PC-3 (cell line): ENCODE results near the gene ZNF557.

Experiments
- EZH2 ChIP-seq: fragments of 300-600 bp; sonication (generic); IDR thresholded peaks from one replicate; pipeline ENCODE4 v1.6.1; 2017; ENCODE audit warnings: antibody characterized with exemption, mild to moderate bottlenecking, low read length; ENCODE audit not compliant: unreplicated experiment
- TF ChIP-seq, protein P1 (sequence below): fragments of 300-600 bp; sonication (generic); conservative IDR thresholded peaks from 2 replicates; pipeline ENCODE4 v1.5.1; 2017; ENCODE audit warnings: antibody characterized with exemption, low read depth, mild to moderate bottlenecking, low read length

DNA sequence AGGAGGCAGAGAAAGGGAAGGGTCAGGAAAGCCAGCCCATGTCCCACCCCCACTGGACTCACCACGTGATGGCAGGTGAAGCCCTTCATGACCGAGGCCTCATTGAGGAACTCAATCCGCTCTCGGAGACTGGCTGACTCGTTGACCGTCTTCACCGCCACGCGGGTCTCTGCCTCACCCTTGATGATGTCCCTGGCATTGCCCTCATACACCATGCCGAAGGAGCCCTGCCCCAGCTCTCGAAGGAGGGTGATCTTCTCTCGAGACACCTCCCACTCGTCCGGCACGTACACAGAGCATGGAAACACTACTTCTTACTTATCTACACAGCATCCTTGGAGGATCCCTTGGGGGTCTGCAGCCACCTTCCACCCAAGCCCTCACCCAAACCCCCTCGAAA lies 55.7 kb downstream of the ZNF557 start:
- TF ChIP-seq, protein P1, sequence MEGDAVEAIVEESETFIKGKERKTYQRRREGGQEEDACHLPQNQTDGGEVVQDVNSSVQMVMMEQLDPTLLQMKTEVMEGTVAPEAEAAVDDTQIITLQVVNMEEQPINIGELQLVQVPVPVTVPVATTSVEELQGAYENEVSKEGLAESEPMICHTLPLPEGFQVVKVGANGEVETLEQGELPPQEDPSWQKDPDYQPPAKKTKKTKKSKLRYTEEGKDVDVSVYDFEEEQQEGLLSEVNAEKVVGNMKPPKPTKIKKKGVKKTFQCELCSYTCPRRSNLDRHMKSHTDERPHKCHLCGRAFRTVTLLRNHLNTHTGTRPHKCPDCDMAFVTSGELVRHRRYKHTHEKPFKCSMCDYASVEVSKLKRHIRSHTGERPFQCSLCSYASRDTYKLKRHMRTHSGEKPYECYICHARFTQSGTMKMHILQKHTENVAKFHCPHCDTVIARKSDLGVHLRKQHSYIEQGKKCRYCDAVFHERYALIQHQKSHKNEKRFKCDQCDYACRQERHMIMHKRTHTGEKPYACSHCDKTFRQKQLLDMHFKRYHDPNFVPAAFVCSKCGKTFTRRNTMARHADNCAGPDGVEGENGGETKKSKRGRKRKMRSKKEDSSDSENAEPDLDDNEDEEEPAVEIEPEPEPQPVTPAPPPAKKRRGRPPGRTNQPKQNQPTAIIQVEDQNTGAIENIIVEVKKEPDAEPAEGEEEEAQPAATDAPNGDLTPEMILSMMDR = no peak
- TF ChIP-seq EZH2 = no peak
